GM12878 (cell line): Measurements from ENCODE around the gene CYREN. TPM values are rescaled to one million over a fixed set of nuclear protein-coding genes. Genes with fewer than 3 reads are reported as not detected.
A peak's percentile ranks its signal among the peaks of the same experiment; 100 is the strongest.

Source experiments
- CHD4 ChIP-seq: fragments of 200-600 bp; sonication (generic); IDR thresholded peaks from 2 replicates; pipeline ENCODE4 v1.6.1; 2016; ENCODE audit warnings: mild to moderate bottlenecking
- E4F1 ChIP-seq: fragments of 450-650 bp; IDR thresholded peaks from 2 replicates; pipeline ENCODE4 v1.6.1; 2018; ENCODE audit warnings: borderline replicate concordance, mild to moderate bottlenecking; ENCODE audit not compliant: partially characterized antibody
- HDAC6 ChIP-seq: fragments of 200-600 bp; sonication (generic); IDR thresholded peaks from one replicate; pipeline ENCODE4 v1.8.0; 2017; ENCODE audit warnings: antibody characterized with exemption; ENCODE audit not compliant: unreplicated experiment
- HSF1 ChIP-seq: fragments of 150-350 bp; IDR thresholded peaks from 2 replicates; pipeline ENCODE4 v1.6.1; 2014; ENCODE audit warnings: mild to moderate bottlenecking, low read depth, low read length
- MYC ChIP-seq: IDR thresholded peaks from 2 replicates; pipeline ENCODE4 v1.6.1; 2011; ENCODE audit warnings: mild to moderate bottlenecking, low read length, moderate library complexity, inconsistent platforms; ENCODE audit not compliant: insufficient read depth, insufficient replicate concordance, insufficient read length, severe bottlenecking
- NFYB ChIP-seq: IDR thresholded peaks from 2 replicates; pipeline ENCODE4 v1.6.1; 2011; ENCODE audit warnings: low read depth, mild to moderate bottlenecking, low read length, improper control_type of control experiment, moderate library complexity; ENCODE audit not compliant: insufficient read depth
- POLR2A ChIP-seq: IDR thresholded peaks from 2 replicates; pipeline ENCODE4 v1.6.1; 2011; ENCODE audit warnings: low read depth, mild to moderate bottlenecking, low read length
- POLR2AphosphoS2 ChIP-seq: IDR thresholded peaks from 2 replicates; pipeline ENCODE4 v1.6.1; 2011; ENCODE audit warnings: low read depth, mild to moderate bottlenecking, low read length, improper control_type of control experiment, moderate library complexity
- RCOR1 ChIP-seq: conservative IDR thresholded peaks from 2 replicates; pipeline ENCODE4 v1.6.1; 2012; ENCODE audit warnings: low read depth, low read length, improper control_type of control experiment
- RELA ChIP-seq: fragments of 450-650 bp; IDR thresholded peaks from 2 replicates; pipeline ENCODE4 v1.8.0; 2014; ENCODE audit warnings: borderline replicate concordance; ENCODE audit not compliant: partially characterized antibody
- RELB ChIP-seq: fragments of 450-650 bp; IDR thresholded peaks from 2 replicates; pipeline ENCODE4 v1.6.1; 2017; ENCODE audit warnings: low read depth, mild to moderate bottlenecking, moderate library complexity
- SKIL ChIP-seq: fragments of 450-650 bp; IDR thresholded peaks from 2 replicates; pipeline ENCODE4 v1.6.1; 2017; ENCODE audit warnings: mild to moderate bottlenecking, low read depth, inconsistent platforms; ENCODE audit not compliant: poor library complexity, severe bottlenecking
- SMC3 ChIP-seq: IDR thresholded peaks from 2 replicates; pipeline ENCODE4 v1.6.1; 2011; ENCODE audit warnings: low read length, improper control_type of control experiment, borderline replicate concordance
- TAF1 ChIP-seq: IDR thresholded peaks from 2 replicates; pipeline ENCODE4 v1.6.1; 2011; ENCODE audit warnings: mild to moderate bottlenecking, low read depth, low read length, borderline replicate concordance
- TCF12 ChIP-seq: IDR thresholded peaks from 2 replicates; pipeline ENCODE4 v1.6.1; 2011; ENCODE audit warnings: low read depth, mild to moderate bottlenecking, low read length
- YY1 ChIP-seq: IDR thresholded peaks from 2 replicates; pipeline ENCODE4 v1.6.1; 2011; ENCODE audit warnings: low read depth, mild to moderate bottlenecking, low read length
- ZBTB40 ChIP-seq: fragments of 450-650 bp; IDR thresholded peaks from 2 replicates; pipeline ENCODE4 v1.6.1; 2016; ENCODE audit warnings: mild to moderate bottlenecking, moderate library complexity, borderline replicate concordance
- ZNF384 ChIP-seq: IDR thresholded peaks from 2 replicates; pipeline ENCODE4 v1.6.1; 2012; ENCODE audit warnings: low read depth, mild to moderate bottlenecking, low read length, improper control_type of control experiment, borderline replicate concordance
- ZNF622 ChIP-seq: fragments of 450-650 bp; IDR thresholded peaks from 2 replicates; pipeline ENCODE4 v1.6.1; 2017; ENCODE audit warnings: mild to moderate bottlenecking, inconsistent platforms
- polyA plus RNA-seq, 11 experiments: library from polyadenylated mRNA; depleted of rRNA in 4 of 11; unstranded in 6 of 11; stranded (reverse) in 5 of 11; fragments of >200 nt; fragmentation: Nextera tagmentation in 4 of 11; fragmentation: Illumina TruSeq in 1 of 11; extraction: Ambion mirVana in 4 of 11; extraction: Trizol in 1 of 11; gene quantifications; 1 replicate in 1 of 11; 2 replicates in 10 of 11; pipeline versions ENCODE4 v1.2.1 to v1.2.3, GENCODE V29; 2011 to 2016; ENCODE audit warnings: inconsistent platforms in 2 of 11, missing spikeins in 2 of 11, low read depth in 1 of 11
- total RNA-seq, 4 experiments: library from RNA; depleted of rRNA in 3 of 4; stranded (reverse); fragments of >200 nt in 3 of 4; fragmentation: Illumina TruSeq in 1 of 4; extraction: Trizol in 1 of 4; gene quantifications; 2 replicates each; pipeline versions ENCODE4 v1.2.1 to v1.2.3, GENCODE V29; 2013 to 2021

CYREN gene
- total and polyA plus RNA-seq, 10 of the 15 experiments (the other 5 are each of a cell fraction or from before 2014, with no cell fraction given), result 8.7 to 64.3 (median 55.7) TPM

- TF ChIP-seq RELB, result peak; percentile 78; the same call in 1 of the 2 replicates
- no peak for TF ChIP-seq POLR2A
- TF ChIP-seq MYC, result no peak
- no peak for TF ChIP-seq YY1
- no peak for TF ChIP-seq ZNF622
- TF ChIP-seq RCOR1, result no peak
- TF ChIP-seq RELA, result no peak
- no peak for TF ChIP-seq HDAC6
- TF ChIP-seq ZNF384, result no peak
- no peak; the same call in 1 of the 2 replicates for TF ChIP-seq ZBTB40
- TF ChIP-seq HSF1, result no peak
- TF ChIP-seq CHD4, result no peak
- no peak for TF ChIP-seq TCF12
- no peak for TF ChIP-seq SMC3
- TF ChIP-seq SKIL, result peak; percentile 65
- no peak for TF ChIP-seq POLR2AphosphoS2
- TF ChIP-seq E4F1, result no peak
- TF ChIP-seq NFYB, result no peak
- TF ChIP-seq TAF1, result no peak
These were observed 36.5 kb upstream of the CYREN start (continued) for GRCh38 chr7:135206941-135207391.
